GM21786 (cell line): ENCODE measurements around the gene WWC1.
A peak's percentile ranks its signal among the peaks of the same experiment; 100 is the strongest.
"Not testable (repeated sequence)": the region's sequence is repeated elsewhere in the genome, so short reads cannot be mapped to it uniquely, and the experiment has no call there.

Experiments used
- ATAC-seq: cut with Tn5 transposase; IDR thresholded peaks from one replicate; pipeline ENCODE4 v1.9.1; 2021; ENCODE audit not compliant: unreplicated experiment

WWC1 gene

DNA sequence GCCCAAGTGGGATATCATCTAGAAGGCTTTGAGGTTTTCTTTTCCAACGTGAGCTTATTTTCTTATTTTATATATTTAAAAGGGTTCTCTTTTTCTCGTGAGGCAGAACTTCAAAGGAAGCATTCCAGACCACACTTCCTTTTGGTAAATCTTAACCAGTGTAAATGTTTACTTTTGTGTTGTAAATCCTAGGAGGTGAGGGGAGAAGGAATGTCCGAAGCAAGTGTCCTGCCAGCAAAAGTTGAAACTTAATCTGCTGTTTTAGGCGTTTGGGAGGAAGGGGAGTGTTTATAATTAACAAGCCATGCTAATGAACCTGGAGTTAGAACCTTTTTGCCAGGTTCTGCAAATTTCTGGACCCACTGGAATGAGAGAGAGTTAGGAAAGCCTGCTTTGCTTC is 37.9 kb downstream of the WWC1 start:
- ATAC-seq, result no peak

DNA sequence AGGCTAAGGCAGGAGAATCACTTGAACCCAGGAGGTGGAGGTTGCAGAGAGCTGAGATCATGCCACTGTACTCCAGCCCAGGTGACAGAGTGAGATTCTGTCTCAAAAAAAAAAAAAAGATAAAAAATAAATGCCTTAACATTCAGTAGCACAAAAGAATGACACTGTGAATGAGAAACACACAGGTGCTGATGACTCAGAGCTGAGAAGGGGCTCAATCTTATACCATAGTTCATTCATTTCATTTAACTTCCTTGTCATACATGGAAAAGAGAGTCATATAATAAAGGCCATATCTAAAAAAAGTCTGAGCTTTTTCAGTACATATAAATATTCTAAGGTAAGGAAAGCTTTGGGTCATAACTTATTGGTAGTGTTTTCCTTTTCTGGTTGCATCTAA is 40.6 kb downstream of the WWC1 start:
- ATAC-seq, result no peak

DNA sequence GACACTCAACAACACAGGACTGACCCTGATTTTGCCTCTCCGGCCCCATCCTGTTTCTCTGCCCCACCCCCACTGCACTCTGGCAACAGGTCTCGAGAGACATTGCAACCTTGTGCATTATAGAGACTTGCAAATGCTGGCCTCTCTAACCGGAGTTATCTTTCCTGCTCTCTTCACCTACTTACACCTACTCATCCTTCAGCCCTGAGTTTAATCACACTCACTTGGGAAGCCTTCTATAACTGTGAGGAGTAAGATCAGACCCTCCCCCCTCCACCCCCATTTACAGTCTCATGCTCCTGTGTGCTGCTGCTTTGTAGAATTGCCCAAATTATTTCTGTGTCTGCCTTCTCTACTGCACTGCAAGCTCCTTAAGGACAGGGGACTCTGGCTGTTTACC is 42.8 kb downstream of the WWC1 start:
- ATAC-seq, result no peak

DNA sequence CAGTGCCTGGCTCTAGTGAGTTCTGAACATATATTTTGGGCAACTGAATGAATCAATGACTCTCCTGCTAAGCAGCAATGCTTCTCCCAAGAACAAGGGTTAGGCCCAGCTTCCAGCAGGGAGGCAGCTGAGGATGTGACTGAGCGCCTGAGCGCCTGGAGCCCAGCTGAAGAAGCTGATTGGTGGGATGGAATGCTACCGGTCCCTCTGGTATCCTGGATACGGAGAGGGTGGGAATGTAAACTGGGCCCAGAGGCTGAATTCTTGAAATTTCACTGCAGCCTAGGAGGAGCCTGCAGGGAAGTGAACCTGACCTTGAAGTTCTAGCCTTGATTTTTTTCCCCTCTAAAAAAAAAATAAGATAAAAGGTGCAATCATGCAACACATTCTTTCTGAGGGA is 43.2 kb downstream of the WWC1 start:
- ATAC-seq, result no peak

DNA sequence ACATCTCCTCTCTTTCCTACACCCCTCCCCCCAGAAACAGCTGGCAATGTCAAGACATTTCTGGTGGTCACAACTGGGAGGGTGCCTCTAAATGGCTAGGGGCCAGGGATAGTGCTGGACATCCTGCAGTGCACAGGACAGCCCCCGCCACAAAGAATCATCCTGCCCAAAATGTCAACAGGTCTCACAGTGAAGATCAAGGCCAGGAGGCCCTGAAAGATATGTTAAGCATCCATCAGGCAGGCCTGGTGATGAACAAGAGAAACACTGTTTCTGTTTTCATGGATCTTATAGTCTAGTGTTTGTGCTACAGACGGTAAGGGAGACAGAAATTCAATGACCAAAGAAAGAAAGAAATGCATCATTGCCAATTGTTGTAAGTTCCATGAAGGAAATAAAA is 45.9 kb downstream of the WWC1 start:
- ATAC-seq, result no peak

DNA sequence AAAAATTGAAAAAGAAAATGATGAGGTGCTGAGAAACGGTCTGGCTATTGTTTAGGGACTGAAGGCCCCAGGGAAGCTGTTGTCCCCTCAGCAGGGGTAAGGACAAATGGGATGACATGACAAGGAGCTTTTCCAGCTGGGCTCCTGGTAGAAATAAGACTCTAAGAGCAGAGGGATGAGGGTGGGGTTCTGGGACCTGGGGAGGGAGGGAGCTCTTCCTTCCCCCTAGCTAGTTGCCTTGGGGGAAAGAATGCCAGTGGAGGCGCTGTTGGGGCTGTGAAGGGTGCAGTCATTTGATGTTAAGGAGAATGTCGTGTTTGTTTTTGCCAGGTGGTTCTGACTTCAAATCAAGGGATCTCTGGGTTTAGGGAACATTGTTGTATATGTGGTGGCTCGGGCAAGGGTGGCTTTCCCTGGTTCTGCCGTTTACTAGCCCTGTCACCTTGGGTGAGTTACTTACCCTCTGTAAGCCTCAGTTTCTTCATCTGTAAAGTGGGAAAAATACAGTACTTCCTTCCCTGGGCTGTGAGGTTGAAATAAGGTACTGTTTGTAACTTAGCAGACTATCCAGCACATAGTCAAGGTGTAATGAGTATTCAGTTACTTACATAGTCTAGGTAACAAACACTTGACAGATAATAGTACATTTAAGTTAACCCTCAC is 47.8 kb downstream of the WWC1 start:
- no peak for ATAC-seq

DNA sequence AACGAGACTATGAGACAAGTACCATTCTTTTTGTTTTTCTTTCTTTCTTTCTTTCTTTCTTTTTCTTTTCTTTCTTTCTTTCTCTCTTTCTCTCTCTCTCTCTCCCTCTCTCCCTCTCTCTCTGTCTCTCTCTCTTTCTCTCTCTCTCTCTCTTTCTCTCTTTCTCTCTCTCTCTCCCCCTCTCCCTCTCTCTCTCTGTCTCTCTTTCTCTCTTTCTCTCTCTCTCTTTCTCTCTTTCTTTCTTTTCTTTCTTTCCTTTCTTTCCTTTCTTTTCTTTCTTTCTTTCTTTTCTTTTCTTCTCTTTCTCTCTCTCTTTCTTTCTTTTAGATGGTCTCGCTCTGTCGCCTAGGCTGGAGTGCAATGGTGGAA is 48.3 kb downstream of the WWC1 start:
- ATAC-seq, result not testable (repeated sequence)

DNA sequence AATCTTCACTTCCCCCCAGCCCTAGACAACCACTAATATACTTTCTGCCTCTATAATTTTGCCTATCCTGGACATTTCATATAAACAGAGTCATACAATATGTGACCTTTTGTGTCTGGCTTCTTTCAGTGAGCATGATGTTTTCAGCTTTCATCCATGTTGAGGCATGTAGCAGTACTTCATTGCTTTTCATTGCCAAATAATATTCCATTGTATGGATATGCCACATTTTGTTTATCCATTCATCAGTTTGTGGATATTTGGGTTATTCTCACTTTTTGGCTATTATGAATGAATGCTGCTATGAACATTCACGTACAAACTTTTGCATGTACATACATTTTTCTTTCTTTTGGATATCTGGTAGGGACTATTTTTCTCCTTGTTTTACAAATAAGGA is 49.0 kb downstream of the WWC1 start:
- no peak for ATAC-seq

DNA sequence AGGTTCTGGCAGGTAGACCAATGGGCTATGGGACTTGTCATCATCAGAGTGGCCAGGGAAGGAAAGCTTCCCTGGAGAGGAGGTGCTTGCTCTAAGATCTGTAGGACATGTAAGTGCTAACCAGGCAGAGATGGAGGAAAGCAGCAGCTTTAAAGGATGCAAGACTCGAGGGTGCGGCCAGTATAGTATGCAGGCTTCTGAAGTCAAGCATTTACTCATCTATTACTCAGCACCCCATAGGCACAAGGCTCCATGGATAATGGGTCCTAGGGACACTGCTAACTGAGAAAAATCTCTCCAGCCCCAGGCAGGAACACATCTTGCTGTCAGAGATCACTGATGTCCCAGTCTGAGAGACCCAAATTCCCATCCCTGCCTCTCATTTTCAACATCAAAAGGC is 49.7 kb downstream of the WWC1 start:
- ATAC-seq, result no peak

DNA sequence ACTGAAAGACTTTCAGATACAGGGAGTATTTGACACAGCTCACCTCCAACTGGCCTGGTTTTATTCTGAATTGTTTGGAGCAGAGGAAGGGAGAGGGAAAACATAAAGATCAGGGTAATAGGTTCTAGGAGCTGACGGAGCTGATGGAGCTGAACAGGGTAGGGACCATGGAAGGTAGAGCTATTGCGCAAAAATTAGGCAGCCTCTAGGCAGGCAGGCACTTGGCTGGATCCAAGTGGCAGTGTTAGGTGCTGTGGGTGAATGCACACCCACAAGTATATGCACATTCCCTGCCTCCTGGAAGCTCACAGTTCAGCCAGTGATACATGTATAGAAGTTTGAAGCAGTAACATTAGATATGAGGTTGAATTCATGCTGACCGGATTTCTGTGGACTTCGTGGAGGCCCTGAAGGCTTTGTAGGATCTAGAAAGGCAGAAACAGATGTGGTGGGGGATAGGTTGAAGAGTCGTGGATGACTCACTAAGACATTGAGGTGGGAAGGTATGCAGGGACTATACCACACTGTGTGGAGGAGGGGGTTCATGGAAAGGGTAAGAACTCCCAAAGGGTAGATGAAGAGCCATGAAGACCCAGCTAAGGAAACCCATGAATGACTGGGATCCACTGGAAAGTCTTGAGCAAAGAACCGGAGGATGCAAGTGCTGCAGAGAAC is 50.8 kb downstream of the WWC1 start:
- ATAC-seq, result no peak

DNA sequence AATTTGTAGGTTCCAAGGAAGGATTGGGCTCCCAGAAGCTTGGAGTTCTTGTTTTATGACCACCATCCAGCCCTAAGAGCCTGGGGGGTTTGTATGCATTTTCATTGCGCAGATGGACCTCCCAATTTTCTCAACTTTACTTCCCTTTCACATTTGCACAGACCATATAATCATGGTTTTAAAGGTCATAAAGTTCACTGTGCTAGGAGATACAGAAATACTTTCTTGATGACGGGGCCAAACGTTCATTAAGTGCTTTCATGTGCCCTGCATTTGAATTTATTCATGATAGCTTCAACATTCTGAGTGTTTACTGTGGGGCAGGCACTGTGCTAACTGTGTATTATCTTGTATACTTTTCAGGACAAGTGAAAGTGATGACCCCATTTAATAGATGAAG is 51.5 kb downstream of the WWC1 start:
- no peak for ATAC-seq

DNA sequence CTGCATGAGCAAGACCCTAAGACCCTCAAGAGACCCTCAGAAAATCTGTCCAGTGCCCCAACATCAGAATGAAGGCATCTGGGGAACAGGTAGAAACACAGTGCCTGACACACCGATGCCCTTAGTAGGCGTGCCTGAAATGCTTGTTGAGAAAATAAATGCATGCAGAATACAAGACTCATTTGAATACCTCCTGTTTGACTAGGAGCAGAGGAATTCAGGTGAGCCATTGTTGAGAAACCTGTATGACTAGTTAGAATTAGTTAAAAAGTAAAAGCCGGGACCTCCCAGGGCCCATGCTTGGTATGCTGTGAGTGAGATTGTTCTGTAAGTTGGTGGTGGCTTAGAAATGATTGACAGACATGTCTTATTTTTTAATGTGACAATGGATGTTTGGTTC is 55.0 kb downstream of the WWC1 start:
- ATAC-seq, result no peak

DNA sequence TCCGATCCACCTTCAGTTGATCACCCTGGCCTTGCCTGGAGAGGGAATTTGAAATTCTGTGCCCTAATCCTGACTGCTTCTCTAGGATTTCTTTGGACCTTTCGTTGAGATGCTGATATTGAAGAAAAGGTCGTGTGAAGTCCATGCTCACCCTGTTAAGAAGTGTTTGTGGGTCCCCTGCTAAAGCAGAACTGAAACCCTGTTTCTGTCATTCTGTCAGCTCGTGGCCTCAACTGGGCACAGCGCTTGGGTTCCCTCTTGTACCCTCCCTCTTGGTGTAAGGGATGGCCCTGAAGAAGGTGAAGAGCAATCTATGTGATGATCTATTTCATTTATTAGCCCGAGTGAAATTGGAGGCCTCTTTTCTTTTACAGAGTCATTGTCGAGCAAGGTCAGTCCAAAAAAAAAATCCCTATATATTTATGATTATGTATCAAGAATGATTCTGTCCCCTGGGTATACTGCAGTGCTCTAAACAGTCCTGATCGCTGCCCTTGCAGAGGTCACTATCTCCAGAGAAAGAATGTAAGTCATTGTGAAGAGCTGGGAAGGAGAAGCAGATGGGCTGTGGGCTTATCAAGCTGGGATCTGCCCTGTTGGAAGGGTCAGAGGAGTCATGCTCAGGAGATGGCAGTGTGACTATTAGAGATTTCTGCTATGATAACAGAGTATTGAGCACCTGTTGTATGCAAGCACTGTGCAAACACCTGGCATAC is 56.1 kb downstream of the WWC1 start:
- ATAC-seq, result peak; percentile 70

DNA sequence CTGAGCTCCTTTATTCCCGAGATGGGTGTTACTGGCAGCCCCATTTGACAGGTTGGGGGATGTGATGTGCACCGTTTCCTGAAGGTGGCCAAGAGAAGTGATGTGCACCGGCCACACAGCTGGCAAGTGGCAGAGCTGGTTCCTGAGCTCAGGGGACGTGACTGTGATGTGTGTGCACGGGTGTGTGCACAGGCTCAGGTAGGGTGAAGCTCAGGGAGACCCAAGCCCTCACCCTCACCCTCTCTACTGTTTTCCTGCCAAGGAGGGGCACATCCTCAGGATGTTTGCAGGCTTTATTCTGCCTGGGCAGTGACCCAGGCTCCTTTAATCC is 56.6 kb downstream of the WWC1 start:
- ATAC-seq, result no peak

DNA sequence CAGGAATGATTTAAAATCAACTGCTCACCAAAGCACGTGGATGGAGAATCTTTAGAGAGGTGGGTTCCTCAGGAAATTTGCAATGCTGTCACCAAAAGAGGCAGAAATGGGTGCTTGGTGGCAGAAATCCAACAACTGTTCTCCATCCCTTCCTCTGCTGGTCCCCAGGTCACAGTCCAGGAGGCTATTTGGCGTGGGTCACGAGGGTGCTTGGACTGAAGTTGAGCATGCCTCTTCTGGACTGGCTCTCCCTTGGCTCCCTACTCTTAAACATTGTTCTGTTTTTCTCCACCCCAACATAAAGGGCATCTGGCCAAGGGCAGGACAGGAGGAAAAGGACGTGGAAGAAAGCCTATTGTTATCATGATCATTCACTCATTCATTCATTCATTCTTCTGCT is 58.9 kb downstream of the WWC1 start:
- no peak for ATAC-seq

DNA sequence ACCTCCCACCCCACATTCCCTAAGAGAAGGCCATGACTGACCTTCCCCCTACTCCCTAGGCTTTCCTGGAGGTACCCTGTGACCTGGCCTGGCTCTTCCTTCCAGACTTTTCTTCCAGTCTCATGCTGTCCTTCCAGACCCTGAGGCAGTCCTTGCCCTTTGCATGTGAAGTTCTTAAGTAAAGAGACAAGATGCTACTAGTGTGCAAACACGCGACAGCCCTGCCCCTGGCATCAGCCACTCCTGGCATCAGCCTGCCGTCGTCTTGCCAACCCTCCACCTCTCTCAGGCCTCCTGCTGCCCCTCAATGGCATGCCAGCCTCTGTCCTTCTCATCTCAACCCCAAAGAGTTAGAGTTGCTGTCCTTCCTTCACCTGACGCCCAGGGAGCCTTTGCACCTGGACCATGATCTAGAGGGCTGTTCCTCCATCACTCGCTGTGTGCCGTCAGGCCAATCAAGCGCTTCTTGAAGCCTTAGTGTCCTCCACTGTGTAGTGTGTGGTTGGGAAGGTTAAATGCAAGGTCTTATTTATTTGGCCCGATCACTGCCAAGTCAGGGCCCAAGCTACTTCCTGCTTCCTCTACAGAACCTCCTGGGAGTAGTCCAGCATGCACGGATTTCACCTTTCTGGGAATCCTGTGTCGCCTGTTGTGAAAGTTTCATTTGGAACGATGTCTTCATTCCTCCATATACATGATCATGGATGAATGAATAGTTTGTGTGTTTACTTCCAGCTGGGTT is 61.9 kb downstream of the WWC1 start:
- no peak for ATAC-seq

DNA sequence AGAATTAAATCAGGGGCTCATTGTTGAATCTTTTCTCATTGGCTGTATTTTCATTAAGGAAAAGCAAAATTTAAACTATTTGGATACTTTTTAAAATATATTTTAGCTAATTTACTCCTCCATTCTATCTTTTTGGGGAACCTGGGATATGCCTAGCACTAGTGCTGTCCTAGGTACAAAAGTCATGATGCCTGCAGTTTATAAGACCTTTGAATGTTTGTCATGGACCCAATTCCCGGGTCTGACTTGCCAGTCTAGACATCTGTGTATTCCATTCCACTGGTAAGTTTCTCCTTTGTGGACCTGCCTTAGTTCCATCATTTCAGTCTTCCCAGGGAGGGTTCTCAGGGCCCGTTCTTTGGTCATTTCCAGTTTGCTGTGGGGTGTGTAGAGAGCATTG is 63.0 kb downstream of the WWC1 start:
- ATAC-seq, result no peak

DNA sequence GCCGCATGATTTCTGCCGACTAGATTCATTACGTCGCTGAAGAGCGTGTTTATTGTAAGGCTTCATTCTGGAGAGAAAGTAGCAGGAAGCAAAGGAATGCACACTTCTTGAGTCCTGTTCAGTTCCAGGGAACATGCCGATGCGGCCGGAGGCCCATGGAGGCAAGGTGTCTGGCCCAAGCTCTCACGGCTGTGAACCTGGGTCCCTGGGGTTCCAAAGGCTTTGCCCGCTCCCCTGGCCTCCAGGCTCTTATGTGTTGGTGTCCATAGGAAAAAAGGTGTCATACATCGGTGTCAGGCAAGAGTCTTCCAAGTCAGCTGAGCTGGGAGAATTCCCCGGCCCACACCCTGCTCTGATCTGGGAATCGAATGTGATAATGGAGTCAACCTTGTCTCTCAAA is 64.7 kb downstream of the WWC1 start:
- ATAC-seq, result no peak

DNA sequence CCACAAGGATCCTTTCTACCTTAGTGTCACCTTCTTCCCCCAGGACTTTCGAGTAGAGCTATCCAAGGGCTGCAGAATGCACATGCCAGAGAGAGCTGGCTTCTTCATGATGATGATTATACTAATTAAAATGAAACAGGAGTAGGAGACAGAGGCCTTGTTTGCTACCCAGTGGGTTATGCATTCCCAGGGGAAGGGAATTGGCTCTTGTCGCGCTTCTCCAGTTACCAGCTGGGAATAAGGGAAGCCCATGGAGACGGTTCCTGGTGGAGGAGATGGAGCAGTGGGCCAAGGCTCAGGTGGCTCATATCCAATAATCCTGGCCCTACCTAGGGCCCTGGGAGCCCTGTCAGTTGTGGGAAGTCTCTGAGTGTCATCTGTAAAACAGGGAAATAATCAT is 65.1 kb downstream of the WWC1 start:
- ATAC-seq, result no peak

DNA sequence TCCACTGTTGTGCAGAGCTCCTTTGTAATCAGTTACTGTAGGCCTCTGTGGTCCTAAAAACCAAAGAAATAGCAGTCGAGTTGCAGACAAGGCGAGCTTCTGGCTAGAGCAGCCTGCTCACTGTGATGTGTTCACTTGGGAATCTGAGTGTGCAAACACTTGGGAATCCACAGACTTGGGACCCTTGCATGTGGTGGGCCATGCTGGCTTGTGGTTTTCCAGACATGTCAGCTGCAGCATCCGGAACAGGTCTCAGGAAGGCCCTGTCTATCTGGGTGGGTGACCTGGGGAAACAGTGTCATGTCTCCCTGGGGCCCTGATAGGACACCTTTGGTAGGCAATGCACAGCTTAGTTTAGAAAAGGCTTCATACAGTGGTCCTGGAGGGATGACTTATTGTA is 66.4 kb downstream of the WWC1 start:
- no peak for ATAC-seq

DNA sequence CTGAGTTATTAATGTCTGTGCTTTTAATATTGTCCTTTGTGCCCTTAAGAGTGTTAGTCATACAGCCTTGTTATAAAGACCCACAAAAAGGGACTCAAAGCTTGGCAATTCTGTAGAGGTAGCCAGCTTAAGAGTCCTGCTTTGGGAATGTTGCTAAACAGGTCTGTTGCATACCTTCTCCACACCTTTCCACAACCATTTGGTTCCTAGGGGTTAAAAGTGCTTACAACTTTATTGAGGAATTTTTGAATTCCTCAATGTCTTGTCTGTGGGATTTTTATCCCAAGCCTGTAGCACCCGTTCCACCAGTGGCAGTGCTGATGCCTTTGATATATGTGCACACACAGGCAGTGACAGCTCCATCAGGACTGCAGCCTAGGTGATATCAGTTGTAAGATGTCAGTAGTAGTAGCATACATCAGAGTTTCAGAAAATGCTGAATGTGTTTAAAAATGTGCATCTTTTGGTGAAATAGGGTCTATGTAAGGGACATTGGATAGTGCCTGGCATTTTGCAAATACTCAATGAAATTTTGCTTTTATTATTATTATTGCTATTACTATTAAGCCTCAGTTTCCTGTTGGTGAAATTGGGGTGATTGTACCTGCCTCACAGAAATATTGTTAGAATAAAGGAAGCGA is 68.5 kb downstream of the WWC1 start:
- no peak for ATAC-seq
